A549 (cell line): ENCODE data around the gene AZGP1. TPM values are rescaled to one million over a fixed set of nuclear protein-coding genes. Genes with fewer than 3 reads are reported as not detected.

Experiments used
- ATAC-seq, 2 experiments: fragments of 200-7000 bp in 1 of 2; fragments of >200 bp in 1 of 2; cut with Nextera tagmentation in 1 of 2; cut with Tn5 transposase in 1 of 2; 3 replicates each; pipeline versions ENCODE4 v1.8.0 to v1.9.1; 2018 to 2020; ENCODE audit warnings: mild to moderate bottlenecking in 1 of 2, moderate library complexity in 1 of 2
- CTCF ChIA-PET: fragments of 300-600 bp; sonication (Branson Sonifier 250); formaldehyde crosslinking; extraction: SDS; loops from one replicate; lab custom pipeline; 2021; ENCODE audit warnings: antibody characterized with exemption, inconsistent platforms; lab: Yijun Ruan, JAX
- POLR2A ChIA-PET: fragments of 350-600 bp; formaldehyde crosslinking; extraction: SDS; loops from one replicate; lab custom pipeline; 2021; ENCODE audit warnings: antibody characterized with exemption, inconsistent platforms; lab: Yijun Ruan, JAX
- DNase-seq, 2 experiments: peaks; one replicate each; pipeline versions ENCODE4 v3.0.0 to v3.0.0-alpha.2; 2011 to 2016; ENCODE audit warnings: low read depth in 1 of 2, low spot score in 1 of 2
- FAIRE-seq: peaks from 2 replicates; lab custom pipeline; 2011; peaks lifted over from hg19 to GRCh38; lab: Jason Lieb, UNC
- H3K27ac ChIP-seq, 2 experiments: fragments of >200 bp; sonication (Bioruptor Twin); formaldehyde crosslinking; 3 replicates each; pipeline ENCODE4 v1.5.1; 2016 to 2017
- H3K4me1 ChIP-seq: fragments of >200 bp; sonication (Bioruptor Twin); formaldehyde crosslinking; 3 replicates; pipeline ENCODE4 v1.6.1; 2016
- H3K4me2 ChIP-seq: fragments of >200 bp; sonication (Bioruptor Twin); formaldehyde crosslinking; 3 replicates; pipeline ENCODE4 v1.6.1; 2016
- H3K4me3 ChIP-seq: fragments of >200 bp; sonication (Bioruptor Twin); formaldehyde crosslinking; 3 replicates; pipeline ENCODE4 v1.5.1; 2016
- H3K9me3 ChIP-seq: fragments of >200 bp; sonication (Bioruptor Twin); formaldehyde crosslinking; 3 replicates; pipeline ENCODE4 v1.6.1; 2016
- ATOH8 ChIP-seq: fragments of 250-450 bp; sonication (Bioruptor Pico); IDR thresholded peaks from 2 replicates; pipeline ENCODE4 v1.5.0; 2020; ENCODE audit warnings: low read depth, mild to moderate bottlenecking, moderate library complexity
- BHLHE40 ChIP-seq: IDR thresholded peaks from 2 replicates; pipeline ENCODE4 v1.6.1; 2012; ENCODE audit warnings: low read depth, low read length, inconsistent platforms
- CHD4 ChIP-seq: fragments of 200-600 bp; sonication (generic); IDR thresholded peaks from 2 replicates; pipeline ENCODE4 v1.6.1; 2016; ENCODE audit warnings: antibody characterized with exemption, mild to moderate bottlenecking, borderline replicate concordance
- CTCF ChIP-seq: fragments of >200 bp; sonication (Bioruptor Twin); formaldehyde crosslinking; IDR thresholded peaks from 3 replicates; pipeline ENCODE4 v1.5.1; 2016
- ELK1 ChIP-seq: fragments of 150-350 bp; IDR thresholded peaks from 2 replicates; pipeline ENCODE4 v1.6.1; 2014; ENCODE audit warnings: low read depth, mild to moderate bottlenecking, low read length
- FOSB ChIP-seq: fragments of 250-450 bp; sonication (Bioruptor Pico); IDR thresholded peaks from 2 replicates; pipeline ENCODE4 v1.5.0; 2020; ENCODE audit warnings: mild to moderate bottlenecking, moderate library complexity
- FOSL2 ChIP-seq, 2 experiments: fragments of 450-650 bp in 1 of 2; fragments of >200 bp in 1 of 2; sonication (Bioruptor Twin) in 1 of 2; formaldehyde crosslinking; IDR thresholded peaks; 2 replicates each; pipeline versions ENCODE4 v1.5.0 to v1.6.1; 2016 to 2020; ENCODE audit warnings: mild to moderate bottlenecking in 1 of 2, moderate library complexity in 1 of 2
- HES2 ChIP-seq: fragments of >200 bp; sonication (Bioruptor Twin); formaldehyde crosslinking; IDR thresholded peaks from 2 replicates; pipeline ENCODE4 v1.6.1; 2016
- HOXA7 ChIP-seq: fragments of 250-450 bp; sonication (Bioruptor Pico); IDR thresholded peaks from 2 replicates; pipeline ENCODE4 v1.5.0; 2020; ENCODE audit warnings: mild to moderate bottlenecking, moderate library complexity
- HOXB5 ChIP-seq: fragments of 250-450 bp; sonication (Bioruptor Pico); IDR thresholded peaks from 2 replicates; pipeline ENCODE4 v1.5.0; 2020; ENCODE audit warnings: mild to moderate bottlenecking, moderate library complexity
- JUN ChIP-seq, 2 experiments: fragments of >200 bp; sonication (Bioruptor Twin); formaldehyde crosslinking; IDR thresholded peaks; 2 replicates in 1 of 2; 3 replicates in 1 of 2; pipeline ENCODE4 v1.6.1; 2016 to 2017
- JUNB ChIP-seq: fragments of >200 bp; sonication (Bioruptor Twin); formaldehyde crosslinking; IDR thresholded peaks from 2 replicates; pipeline ENCODE4 v1.6.1; 2016
- KDM1A ChIP-seq: fragments of 200-600 bp; sonication (generic); IDR thresholded peaks from 2 replicates; pipeline ENCODE4 v1.6.1; 2016; ENCODE audit warnings: low read depth, mild to moderate bottlenecking
- MAX ChIP-seq: IDR thresholded peaks from 2 replicates; pipeline ENCODE4 v1.6.1; 2012
- MAZ ChIP-seq: fragments of 150-350 bp; IDR thresholded peaks from 2 replicates; pipeline ENCODE4 v1.6.1; 2014; ENCODE audit warnings: antibody characterized with exemption, low read depth, low read length, borderline replicate concordance
- MYC ChIP-seq: IDR thresholded peaks from 2 replicates; pipeline ENCODE4 v1.6.1; 2012; ENCODE audit warnings: mild to moderate bottlenecking, inconsistent platforms, low read length, improper control_type of control experiment, borderline replicate concordance
- NR3C1 ChIP-seq: fragments of >200 bp; sonication (Bioruptor Twin); formaldehyde crosslinking; IDR thresholded peaks from 3 replicates; pipeline ENCODE4 v1.6.1; 2017
- PHF8 ChIP-seq: fragments of 200-600 bp; sonication (generic); IDR thresholded peaks from 2 replicates; pipeline ENCODE4 v1.6.1; 2016; ENCODE audit warnings: low read depth, mild to moderate bottlenecking, antibody characterized with exemption, moderate library complexity, borderline replicate concordance
- RARB ChIP-seq: fragments of 250-450 bp; sonication (Bioruptor Pico); IDR thresholded peaks from 2 replicates; pipeline ENCODE4 v1.8.0; 2021; ENCODE audit warnings: mild to moderate bottlenecking, moderate library complexity
- RCOR1 ChIP-seq: fragments of 150-350 bp; IDR thresholded peaks from 2 replicates; pipeline ENCODE4 v1.6.1; 2014; ENCODE audit warnings: antibody characterized with exemption, low read length, low read depth
- SMC3 ChIP-seq: fragments of >200 bp; sonication (Bioruptor Twin); formaldehyde crosslinking; IDR thresholded peaks from 3 replicates; pipeline ENCODE4 v1.6.1; 2018; ENCODE audit warnings: inconsistent platforms
- ZFP36 ChIP-seq: fragments of 450-650 bp; IDR thresholded peaks from 2 replicates; pipeline ENCODE4 v1.6.1; 2014; ENCODE audit warnings: borderline replicate concordance; ENCODE audit not compliant: partially characterized antibody
- ZSCAN20 ChIP-seq: fragments of 250-450 bp; sonication (Bioruptor Pico); IDR thresholded peaks from 2 replicates; pipeline ENCODE4 v1.8.0; 2022; ENCODE audit warnings: mild to moderate bottlenecking, moderate library complexity
- WGBS: methylation state at CpG from one replicate; pipeline ENCODE4 v1.1.6; 2017; ENCODE audit errors: missing lambda C conversion rate; 5-methylcytosine and 5-hydroxymethylcytosine counted together
- polyA plus RNA-seq, 4 experiments: library from polyadenylated mRNA; depleted of rRNA in 3 of 4; stranded (reverse); fragments of >200 nt; fragmentation: RNase III in 1 of 4; extraction: RNeasy Plus Mini Kit Qiagen cat#74134 plus additional on column Dnase treatment in 1 of 4; gene quantifications; 2 replicates in 3 of 4; 3 replicates in 1 of 4; pipeline ENCODE4 v1.2.3, GENCODE V29; 2011 to 2017

AZGP1 gene
- polyA plus RNA-seq, 2 of the 4 experiments (the other 2 are of a cell fraction) = 0.13 TPM; not detected in 1

- TF ChIP-seq CTCF (no peak), HOXA7 (no peak), CHD4 (no peak)
Measured at GRCh38 chr7:100000239-100000638, 24.4 kb upstream of the AZGP1 start (continued).

GRCh38 chr7:99997545-99998137, 21.8 kb upstream of the AZGP1 start:
- H3K27ac ChIP-seq = no peak overlapping the region
- H3K4me1 ChIP-seq = no peaks in the 10 kb centered on the region
- no peak for DNase-seq
- H3K4me3 ChIP-seq = no peak overlapping the region
- no peaks in the 10 kb centered on the region for H3K9me3 ChIP-seq
- POLR2A ChIA-PET = no interaction called here
- TF ChIP-seq JUN (IDR thresholded peaks at IDR 0.05) (no peak), HES2 (no peak), HOXA7 (no peak), NR3C1 (no peak), HOXB5 (CRISPR knock-in tag) (no peak), FOSL2 (IDR thresholded peaks at IDR 0.05) (no peak), FOSL2 (CRISPR knock-in tag; IDR thresholded peaks at IDR 0.05) (no peak), MYC (no peak), SMC3 (no peak), ZSCAN20 (CRISPR knock-in tag) (no peak), MAZ (no peak)
- TF ChIP-seq, all 56 proteins: peak for 0
- CTCF ChIA-PET = interaction anchor here (0.7 kb wide), 1 partner anchor 49 kb away, joined by 3 read pairs; no protein-coding TSS in a partner anchor
- ATAC-seq (no peak), FAIRE-seq (no peak)
- H3K4me2 ChIP-seq = no peak overlapping the region
- WGBS = 78% methylated on average over 33 of the region's 35 CpGs

GRCh38 chr7:99996755-99997544, 21.1 kb upstream of the AZGP1 start:
- ChIA-PET CTCF (interaction anchor here (0.7 to 10.1 kb wide), 4 partner anchors 18 to 87 kb away, joined by 3 to 128 read pairs (median 44); partner anchors contain the start of genes AZGP1 and ZSCAN21), POLR2A (interaction anchor here (1.3 kb wide), 1 partner anchor 18 kb away, joined by 3 read pairs; no protein-coding TSS in a partner anchor)
- no peak overlapping the region for H3K4me2 ChIP-seq
- DNase-seq = no peak
- H3K4me3 ChIP-seq = no peak overlapping the region
- H3K4me1 ChIP-seq = no peaks in the 10 kb centered on the region
- ATAC-seq = no peak
- no peak for TF ChIP-seq JUNB
- TF ChIP-seq KDM1A = no peak
- TF ChIP-seq SMC3 = no peak
- H3K9me3 ChIP-seq = no peaks in the 10 kb centered on the region
- 71% methylated on average over 15 of the region's 15 CpGs for WGBS
- H3K27ac ChIP-seq = no peak overlapping the region
- no peak for FAIRE-seq

- 68% methylated on average over 8 of the region's 8 CpGs for WGBS
- ATAC-seq (no peak), DNase-seq (no peak), FAIRE-seq (no peak)
- Histone ChIP-seq H3K4me1 (no peaks in the 10 kb centered on the region), H3K4me2 (peak overlapping the region; percentile 64; the same call in 1 of the 3 replicates), H3K9me3 (no peaks in the 10 kb centered on the region), H3K4me3 (no peak overlapping the region), H3K27ac (peak overlapping the region in 1 of 2 experiments; percentile 68; a peak in 2 of 6 replicates)
- CTCF ChIA-PET = interaction anchor here (0.6 to 10.1 kb wide), 20 partner anchors 10 to 489 kb away, joined by 3 to 155 read pairs (median 5); partner anchors contain the start of genes AZGP1, ZKSCAN1 and ZSCAN21
- POLR2A ChIA-PET = interaction anchor here (1.2 to 1.3 kb wide), 2 partner anchors 75 to 363 kb away, joined by 3 to 4 read pairs; partner anchors contain the start of gene TRIM4
- TF ChIP-seq MAX = no peak
- no peak for TF ChIP-seq RARB (CRISPR knock-in tag)
- TF ChIP-seq FOSB (CRISPR knock-in tag) = no peak
- no peak for TF ChIP-seq ATOH8 (CRISPR knock-in tag)
- no peak for TF ChIP-seq ZFP36
- TF ChIP-seq ELK1 = no peak
- TF ChIP-seq CTCF = no peak
- TF ChIP-seq PHF8 = no peak
- no peak for TF ChIP-seq RCOR1
- TF ChIP-seq BHLHE40 = no peak
Measured at GRCh38 chr7:99994819-99995218, 19.0 kb upstream of the AZGP1 start.
